ENCODE results near the gene GATD1.

- TF ChIP-seq EZH2 (IDR thresholded peaks at IDR 0.05): no peak
- TF ChIP-seq POLR2AphosphoS5 (IDR thresholded peaks at IDR 0.05; ENCODE audit: borderline replicate concordance, low read depth, low read length): no peak
These were observed 35.1 kb downstream of the GATD1 start for GRCh38 chr11:742156-742546.
